GM10248 (cell line): ENCODE data around the gene WDR47.
"Not testable (repeated sequence)": the region's sequence is repeated elsewhere in the genome, so short reads cannot be mapped to it uniquely, and the experiment has no call there.

ENCODE experiments used
- CTCF ChIA-PET: fragments of 300-600 bp; sonication (Branson Sonifier 250); formaldehyde crosslinking; extraction: SDS; loops from one replicate; lab custom pipeline; 2021; ENCODE audit warnings: antibody characterized with exemption; lab: Yijun Ruan, JAX
- POLR2A ChIA-PET: fragments of 350-650 bp; sonication (Branson Sonifier 250); formaldehyde crosslinking; extraction: SDS; loops from one replicate; lab custom pipeline; 2020; ENCODE audit warnings: antibody characterized with exemption; lab: Yijun Ruan, JAX
- DNase-seq: peaks from one replicate; pipeline ENCODE4 v3.0.0; 2012; ENCODE audit errors: extremely low spot score
- CTCF ChIP-seq: IDR thresholded peaks from 2 replicates; pipeline ENCODE4 v1.5.1; 2012; ENCODE audit warnings: mild to moderate bottlenecking, low read depth; ENCODE audit errors: extremely low read depth, missing control alignments, control extremely low read depth

The WDR47 gene

GRCh38 chr1:109059026-109059425, 17.1 kb upstream of the WDR47 start:
- DNase-seq, result no peak
- CTCF ChIA-PET, result interaction anchor here (1.1 kb wide), 1 partner anchor 9 kb away, joined by 3 read pairs; no protein-coding TSS in a partner anchor
- POLR2A ChIA-PET, result no interaction called here
- no peak for TF ChIP-seq CTCF

GRCh38 chr1:109056064-109056463, 14.2 kb upstream of the WDR47 start:
- ChIA-PET CTCF (interaction anchor here (0.6 kb wide), 1 partner anchor 58 kb away, joined by 3 read pairs; the partner anchor contains the start of gene ELAPOR1), POLR2A (no interaction called here)
- no peak for DNase-seq
- TF ChIP-seq CTCF, result no peak

GRCh38 chr1:109052145-109052544, 10.2 kb upstream of the WDR47 start:
- POLR2A ChIA-PET, result not testable (repeated sequence)

DNA sequence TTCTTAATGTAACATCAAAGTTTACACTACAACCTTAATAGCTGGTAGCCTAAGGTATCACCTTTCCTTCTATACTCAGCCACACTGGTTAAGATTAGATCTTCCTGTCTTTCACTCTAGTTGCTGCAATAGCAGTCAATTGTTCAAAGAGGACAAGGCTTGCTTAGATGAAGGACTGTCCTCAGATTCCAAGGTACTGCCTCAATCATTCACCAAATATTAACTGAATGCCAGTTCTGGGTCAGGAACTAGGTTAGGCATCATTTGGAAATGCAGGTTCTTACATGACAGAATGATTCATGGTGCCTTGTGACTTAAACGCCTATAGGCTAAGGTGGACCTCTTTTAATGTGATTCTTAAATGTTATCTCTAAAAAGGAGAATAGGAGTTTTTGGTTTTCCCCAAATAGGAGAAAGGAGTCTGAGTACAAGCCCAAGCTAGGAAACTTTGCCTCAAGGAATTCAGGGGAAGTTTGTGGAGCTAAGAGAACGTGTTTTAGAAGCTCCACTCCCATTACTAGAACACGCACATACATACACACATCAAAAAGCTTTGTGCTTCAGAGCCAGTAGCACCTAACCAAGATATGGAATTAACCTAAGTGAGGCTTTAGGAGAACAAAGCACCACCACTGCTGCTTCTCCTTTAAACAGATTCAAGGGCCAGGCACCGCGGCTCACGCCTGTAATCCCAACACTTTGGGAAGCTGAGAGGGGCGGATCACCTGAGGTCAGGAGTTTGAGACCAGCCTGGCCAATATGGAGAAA, 8.5 kb upstream of the WDR47 start:
- CTCF ChIA-PET, result interaction anchor here (1.3 to 2.1 kb wide), 2 partner anchors 13 to 50 kb away, joined by 4 read pairs; no protein-coding TSS in a partner anchor
- DNase-seq, result no peak
- POLR2A ChIA-PET, result no interaction called here
- TF ChIP-seq CTCF, result no peak

More at GRCh38 chr1:109052145-109052544, 10.2 kb upstream of the WDR47 start:
- DNase-seq, CTCF ChIA-PET: not testable (repeated sequence)

DNA sequence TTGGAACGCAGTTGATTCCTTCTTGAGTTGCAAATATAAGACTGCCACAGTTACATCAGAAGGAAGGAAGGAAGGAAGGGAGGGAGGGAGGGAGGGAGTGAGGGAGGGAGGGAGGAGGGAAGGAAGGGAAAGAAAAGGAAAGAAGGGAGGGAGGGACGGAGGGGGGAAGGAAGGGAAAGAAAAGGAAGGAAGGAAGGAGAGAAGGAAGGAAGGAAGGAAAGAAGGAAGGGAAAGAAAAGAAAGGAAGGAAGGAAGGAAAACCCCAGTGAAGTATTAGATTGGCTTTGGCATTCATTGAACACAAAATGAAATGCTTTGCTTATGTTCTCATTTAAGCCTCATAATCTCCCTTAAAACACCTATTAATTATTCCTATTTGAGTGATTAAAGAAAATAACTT, 6.4 kb upstream of the WDR47 start:
- TF ChIP-seq CTCF, result no peak
- ChIA-PET CTCF (interaction anchor here (2.1 kb wide), 1 partner anchor 15 kb away, joined by 4 read pairs; no protein-coding TSS in a partner anchor), POLR2A (no interaction called here)
- no peak for DNase-seq

DNA sequence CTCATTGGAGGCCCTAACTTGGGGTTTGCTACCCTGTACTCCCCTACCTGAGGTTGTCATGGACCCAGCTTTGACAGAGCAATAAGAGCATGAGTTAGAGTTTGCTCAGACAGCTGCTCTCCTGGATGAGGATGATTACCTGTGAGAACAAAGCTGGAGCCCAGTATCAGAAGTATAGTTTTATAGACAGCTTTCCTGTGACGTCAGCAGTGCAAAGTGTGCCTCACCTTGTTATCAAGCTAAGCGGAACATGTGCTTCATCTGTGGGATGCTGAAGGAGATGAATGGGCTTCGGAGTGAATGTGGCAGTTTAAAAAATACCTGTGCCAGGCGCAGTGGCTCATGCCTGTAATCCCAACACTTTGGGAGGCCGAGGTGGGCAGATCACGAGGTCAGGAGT, 5.4 kb upstream of the WDR47 start:
- DNase-seq, result no peak
- TF ChIP-seq CTCF, result no peak
- POLR2A ChIA-PET, result no interaction called here
- CTCF ChIA-PET, result interaction anchor here (0.7 to 1.2 kb wide), 3 partner anchors 15 to 53 kb away, joined by 3 read pairs; no protein-coding TSS in a partner anchor

DNA sequence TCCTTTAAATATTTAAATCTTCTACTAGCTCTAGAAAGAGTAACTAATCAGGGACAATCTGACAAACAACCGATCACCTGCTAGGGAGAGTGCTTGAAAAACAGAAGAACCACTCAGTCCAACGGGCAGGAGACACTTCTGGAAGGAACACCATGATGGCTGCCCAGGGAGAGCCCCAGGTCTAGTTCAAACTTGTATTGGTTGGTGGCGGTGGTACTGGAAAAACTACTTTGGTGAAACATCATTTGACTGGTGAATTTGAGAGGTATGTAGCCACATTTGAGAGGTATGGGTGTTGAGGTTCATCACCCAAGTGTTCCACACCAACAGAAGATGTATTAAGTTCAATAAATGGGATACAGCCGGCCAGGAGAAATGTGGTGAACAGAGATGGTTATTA, 4.8 kb upstream of the WDR47 start:
- DNase-seq, result no peak
- ChIA-PET POLR2A (no interaction called here), CTCF (interaction anchor here (0.9 to 1.3 kb wide), 3 partner anchors 14 to 54 kb away, joined by 3 to 4 read pairs (median 3); no protein-coding TSS in a partner anchor)
- TF ChIP-seq CTCF, result no peak
